Hematopoietic multipotent progenitor cell treated with erythropoietin and hydrocortisone succinate and interleukin-3 and kit ligand, for 4 days (in vitro differentiated cells): ENCODE measurements around the gene NOC4L.
"Not testable (repeated sequence)": the region's sequence is repeated elsewhere in the genome, so short reads cannot be mapped to it uniquely, and the experiment has no call there.

ENCODE experiments used
- DNase-seq: peaks from one replicate; pipeline ENCODE4 v3.0.0-alpha.2; 2015

Gene NOC4L

DNA sequence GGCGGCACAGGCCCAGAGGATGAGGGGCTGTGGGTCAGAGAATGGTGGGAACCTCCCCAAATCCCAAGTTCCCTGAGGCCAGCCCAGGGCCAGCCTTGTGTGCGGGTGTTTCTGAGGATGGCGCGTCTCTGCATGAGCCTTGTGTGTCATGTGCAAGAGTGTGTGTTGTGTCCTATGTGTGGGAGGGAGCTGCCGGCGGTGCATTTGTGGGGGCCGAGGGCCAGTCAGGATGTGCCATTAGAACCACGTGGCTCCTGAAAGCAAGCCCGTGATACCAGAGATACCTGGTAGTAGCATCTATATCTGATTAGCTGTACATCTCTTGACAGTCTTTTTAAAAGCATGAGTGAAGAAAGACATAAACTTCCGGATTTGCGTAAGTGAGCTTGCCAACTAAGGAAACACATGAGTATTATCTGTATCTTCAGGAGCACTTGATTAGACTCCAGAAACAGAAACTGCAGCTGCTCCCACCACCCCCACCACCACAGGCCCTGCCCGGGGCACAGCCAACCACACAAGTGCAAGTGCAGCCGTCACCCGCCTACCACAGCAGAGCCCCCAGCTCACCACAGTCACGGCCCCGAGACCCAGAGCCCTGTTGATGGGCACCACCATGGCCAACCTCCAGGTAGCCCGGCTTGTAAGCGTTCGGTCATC lies 19.4 kb upstream of the NOC4L start:
- peak; percentile 81 for DNase-seq

DNA sequence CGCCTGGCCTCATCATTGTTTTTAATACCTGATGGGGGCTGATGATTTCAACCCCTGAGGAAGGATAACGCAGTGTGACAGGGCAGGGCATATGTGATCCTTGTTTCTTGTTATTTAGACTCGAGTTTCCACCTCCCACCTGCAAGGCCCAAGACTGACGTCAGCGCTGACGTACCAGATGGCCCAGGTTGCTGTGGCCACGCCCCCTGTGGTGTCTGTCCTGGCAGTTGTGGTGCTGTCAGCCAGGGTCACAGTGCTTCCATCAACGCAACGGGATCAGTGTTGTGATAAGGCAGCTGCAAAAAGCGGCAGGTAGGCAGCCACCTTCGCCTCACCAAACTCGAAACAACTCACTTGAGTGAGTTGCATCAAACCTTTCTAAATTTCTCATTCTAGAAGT lies 18.5 kb upstream of the NOC4L start:
- no peak for DNase-seq

DNA sequence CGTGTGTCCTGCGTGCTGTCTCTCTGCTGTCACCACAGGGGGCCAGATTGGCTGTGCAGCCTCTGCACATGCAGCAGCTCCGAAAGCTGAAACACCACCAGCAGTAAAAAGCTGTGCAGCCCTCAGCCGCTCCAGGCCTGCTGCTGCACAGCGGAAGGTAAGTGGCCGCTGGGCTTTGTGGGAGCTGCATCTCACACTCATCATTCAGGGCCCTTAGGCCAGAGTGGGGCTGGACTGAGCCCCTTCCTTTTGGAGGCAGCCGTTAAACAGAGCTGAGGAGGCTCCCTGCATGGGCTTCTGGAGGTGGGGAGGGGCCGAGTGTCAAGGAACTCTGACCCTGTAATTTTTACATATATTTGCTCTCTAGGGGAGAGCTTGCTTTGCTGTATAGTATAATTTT lies 17.2 kb upstream of the NOC4L start:
- no peak for DNase-seq

DNA sequence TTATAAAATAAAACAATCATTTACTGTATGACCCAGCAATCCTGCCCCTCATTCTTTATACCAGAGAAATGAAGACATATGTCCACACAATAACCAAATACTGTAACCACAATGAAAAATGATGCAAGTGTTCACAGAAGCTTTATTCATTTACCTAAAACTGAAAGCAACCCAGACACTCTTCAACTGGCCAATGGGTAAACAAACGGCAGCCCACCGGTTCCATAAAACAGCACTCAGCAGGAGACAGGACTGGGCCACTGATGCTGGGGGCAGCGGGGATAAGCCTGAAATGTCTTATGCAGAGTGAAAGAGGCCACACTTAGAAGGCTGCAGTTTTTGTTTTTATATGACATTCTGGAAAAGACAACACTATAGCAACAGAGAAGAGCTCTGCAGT lies 15.2 kb upstream of the NOC4L start:
- no peak for DNase-seq

DNA sequence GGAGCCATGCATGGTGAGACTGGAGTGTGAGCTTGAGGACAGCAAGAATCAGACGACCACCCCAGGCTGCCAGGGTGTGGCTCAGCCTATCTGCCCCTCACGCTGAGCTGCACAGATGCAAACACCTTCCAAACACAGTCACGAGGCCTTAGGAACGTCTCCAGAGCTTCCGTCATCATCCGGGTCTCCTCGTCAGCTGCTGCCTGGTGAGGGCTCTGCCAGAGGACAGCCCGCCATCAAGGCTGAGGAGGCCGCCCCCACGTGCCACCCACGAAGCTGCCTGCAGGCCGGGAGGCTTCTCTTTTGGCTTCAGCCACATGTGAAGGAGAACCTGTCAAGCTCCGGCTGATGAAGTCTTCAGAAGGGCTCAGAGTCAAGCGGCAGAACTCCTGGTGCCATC lies 13.6 kb upstream of the NOC4L start:
- no peak for DNase-seq

DNA sequence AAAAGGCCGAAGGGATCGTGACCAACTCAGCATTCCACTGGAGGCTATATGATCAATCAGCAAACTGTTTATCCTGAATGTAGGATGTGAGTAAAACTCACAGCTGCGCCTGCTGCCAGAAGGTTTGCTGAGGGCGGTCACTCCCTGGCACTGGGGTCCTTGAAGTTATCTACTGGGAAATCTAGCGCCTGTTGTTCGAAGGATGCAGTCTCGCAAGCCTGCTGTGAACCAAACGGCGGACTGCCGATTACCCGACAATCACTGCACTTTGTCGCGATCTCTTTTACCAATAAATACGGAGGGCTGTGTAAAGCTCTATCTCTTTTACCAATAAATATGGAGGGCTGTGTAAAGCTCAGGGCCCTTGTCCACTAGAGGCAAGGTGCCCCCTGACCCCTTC lies 13.0 kb upstream of the NOC4L start:
- no peak for DNase-seq

DNA sequence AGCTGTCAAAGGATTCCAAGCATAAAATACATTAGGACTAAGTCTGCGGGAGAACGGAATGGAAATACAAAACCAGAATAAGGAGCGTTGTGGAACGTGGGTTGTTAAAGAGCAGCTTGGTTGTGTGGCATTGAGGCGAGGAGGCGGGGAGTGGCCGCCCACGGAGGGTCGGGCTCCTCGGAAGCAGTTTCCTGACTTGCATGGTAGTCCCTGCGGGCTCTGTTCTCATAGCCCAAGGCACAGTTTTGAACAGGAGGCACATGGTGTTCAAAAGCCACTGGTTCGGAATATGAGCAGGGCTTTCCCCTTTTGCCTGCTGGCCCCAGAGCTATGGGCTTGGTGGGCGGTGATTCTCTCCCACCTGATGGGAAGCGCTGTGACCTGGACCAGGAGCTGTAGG lies 12.3 kb upstream of the NOC4L start:
- DNase-seq, result no peak

DNA sequence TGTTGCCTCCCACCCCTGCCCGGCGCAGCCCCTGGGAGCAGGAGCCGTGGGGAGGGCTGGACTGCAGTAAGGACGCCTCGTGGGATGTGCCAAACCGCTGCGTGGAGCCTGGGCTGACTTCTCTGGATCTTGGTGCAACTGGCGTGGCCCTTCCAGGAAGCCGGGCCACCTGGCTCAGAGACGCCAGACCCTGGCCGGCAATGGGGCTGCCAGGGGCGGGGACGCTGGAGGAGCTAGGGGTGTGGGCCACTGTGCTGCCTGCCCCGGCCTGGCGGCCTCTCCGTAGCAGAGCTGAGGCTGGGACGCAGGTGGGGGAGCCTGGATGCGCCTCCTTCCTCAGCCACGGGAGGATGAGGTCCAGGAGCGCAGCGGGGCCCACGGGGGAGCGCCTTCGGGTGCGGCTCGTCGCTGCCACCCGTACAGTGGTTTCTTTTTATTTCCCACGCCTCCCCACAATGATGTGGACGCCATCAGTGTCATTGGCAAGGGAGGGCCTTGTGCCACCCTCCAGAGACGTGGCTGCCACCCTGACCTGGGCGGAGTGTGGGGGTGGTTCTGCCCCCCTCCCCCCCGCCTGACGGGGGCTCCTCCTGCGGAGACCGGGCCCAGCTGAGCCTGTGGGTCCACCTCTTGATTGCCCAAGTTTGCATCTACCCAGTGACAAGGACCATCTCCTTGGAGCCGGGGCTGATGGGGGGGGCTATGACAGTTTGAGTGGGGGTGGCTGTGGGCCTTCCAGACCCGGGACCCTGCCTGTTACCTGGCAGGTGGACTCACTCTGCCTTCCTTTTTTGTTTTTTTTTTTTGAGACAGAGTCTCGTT lies 11.4 kb upstream of the NOC4L start:
- DNase-seq, result no peak

DNA sequence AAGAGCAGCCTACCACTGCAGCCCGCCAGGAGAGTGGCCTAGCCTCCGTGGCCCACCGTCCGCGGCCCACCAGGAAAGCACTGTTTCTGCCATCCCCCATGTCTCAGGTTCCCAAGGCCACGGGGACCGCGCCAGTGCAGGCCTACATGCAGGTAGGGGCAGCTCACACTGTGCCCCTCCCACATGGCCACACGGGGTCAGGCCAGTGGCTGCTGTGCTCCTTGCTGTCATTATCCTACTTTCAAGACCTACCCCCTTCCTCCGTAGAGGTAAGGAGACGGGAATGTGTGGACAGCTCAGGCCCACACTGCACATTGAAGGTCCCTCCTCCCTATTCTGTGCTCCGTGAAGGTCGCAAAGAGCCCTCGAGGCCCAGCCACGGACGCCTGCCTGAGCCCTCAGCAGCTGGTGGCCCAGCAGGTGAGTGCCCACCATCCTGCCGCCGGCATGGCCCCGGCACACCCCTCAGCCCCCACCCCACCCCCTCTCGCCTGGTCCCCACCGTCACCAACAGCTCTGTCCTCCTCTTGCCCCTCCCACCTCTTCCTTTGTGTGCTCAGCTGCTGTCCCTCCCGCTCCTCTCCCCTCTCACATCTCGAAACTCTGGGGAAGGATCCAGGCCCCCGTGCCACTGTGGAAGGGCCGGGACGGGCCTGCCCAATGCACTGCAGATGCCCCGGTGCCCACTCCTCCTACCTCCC lies 10.2 kb upstream of the NOC4L start:
- DNase-seq, result no peak

DNA sequence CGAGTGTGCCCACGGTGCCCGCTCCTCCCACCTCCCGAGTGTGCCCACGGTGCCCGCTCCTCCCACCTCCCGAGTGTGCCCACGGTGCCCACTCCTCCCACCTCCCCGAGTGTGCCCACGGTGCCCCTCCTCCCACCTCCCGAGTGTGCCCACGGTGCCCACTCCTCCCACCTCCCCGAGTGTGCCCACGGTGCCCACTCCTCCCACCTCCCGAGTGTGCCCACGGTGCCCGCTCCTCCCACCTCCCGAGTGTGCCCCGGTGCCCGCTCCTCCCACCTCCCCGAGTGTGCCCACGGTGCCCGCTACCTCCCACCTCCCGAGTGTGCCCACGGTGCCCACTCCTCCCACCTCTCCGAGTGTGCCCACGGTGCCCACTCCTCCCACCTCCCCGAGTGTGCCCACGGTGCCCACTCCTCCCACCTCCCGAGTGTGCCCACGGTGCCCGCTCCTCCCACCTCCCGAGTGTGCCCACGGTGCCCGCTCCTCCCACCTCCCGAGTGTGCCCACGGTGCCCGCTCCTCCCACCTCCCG lies 9.5 kb upstream of the NOC4L start:
- DNase-seq, result not testable (repeated sequence)

DNA sequence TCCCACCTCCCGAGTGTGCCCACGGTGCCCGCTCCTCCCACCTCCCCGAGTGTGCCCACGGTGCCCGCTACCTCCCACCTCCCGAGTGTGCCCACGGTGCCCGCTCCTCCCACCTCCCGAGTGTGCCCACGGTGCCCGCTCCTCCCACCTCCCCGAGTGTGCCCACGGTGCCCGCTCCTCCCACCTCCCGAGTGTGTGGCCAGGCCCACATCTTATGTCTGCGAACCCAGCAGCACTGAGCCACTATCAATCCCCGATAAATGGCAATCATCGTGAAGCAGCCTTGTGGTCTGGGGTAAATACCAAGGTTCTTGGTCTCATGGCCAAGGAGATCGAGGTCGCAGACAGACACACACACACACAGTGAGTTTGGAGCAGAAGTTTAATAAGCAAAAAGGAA lies 8.0 kb upstream of the NOC4L start:
- not testable (repeated sequence) for DNase-seq

DNA sequence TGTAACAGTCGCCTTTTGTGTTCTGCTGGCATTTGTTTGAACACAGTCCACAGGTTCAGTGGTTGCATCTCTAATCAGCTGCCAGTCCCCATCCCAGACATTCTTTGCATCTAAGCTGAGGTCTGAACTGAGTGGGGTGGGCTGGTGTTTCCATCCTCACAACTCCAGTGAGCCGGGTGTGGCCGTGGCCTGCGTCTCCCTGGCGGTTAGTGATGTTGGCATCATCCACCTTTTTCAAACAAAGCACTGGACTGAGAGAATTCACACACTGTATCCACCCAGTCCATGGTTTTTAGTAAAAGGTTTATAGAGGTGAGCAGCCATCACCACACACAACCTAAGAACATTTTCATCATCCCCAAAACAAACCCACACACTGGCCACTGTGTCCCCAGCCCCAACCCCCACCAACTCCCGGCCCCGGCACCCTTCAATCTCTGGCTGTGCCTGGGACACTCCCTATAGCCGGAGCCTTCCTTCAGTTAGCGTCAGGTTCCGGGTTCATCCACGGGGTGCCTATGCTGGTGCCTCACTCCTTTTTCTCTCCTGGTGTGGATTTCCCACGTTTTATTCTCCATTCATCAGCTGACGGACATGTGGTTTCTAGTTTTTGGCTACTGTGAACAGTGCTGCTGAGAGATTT lies 6.7 kb upstream of the NOC4L start:
- DNase-seq, result no peak

DNA sequence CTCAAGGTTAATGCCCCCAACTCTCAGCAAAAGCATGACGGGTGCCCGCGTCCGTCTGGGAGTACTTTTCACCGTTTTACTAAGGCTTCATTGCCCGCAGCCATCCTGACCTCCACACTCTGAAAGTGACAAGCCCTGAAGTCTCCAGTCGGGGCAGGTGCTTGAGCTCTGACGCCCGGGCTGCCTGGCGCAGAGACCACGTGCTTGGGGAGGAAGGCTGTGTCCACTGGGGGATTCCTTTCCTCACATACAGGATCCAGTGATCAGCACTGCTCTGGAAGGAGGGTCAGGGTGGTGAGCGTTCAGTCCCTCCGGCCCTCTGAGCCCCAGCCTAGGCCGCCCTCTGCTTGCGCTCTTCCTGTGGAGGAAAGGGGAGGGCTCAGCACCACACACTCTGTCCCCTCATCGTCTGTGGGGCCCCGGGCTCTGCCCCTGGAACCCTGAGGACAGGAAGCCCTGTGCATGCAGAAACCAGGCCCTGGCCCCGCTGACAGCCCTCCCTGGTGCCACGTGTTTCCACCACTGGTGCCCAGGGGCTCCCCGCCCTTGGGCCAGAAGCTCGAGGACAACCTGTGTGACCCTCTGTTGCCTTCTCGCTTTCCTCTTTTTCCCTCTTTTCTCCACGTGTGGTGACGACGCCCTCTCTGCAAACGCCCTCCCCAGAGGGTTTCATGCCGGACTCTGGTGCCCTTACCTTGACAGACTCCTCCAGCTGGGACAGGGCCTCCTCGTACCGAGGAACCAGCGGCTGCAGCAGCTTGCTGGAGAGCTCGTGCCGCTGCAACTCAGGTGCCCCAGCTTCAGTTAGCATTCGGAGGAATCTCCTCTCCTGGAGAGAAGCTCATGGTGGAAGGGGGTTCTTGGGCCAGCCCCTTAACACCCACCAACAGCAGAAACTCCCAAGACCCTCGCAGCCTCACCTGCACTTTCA lies 5.1 kb upstream of the NOC4L start:
- no peak for DNase-seq

DNA sequence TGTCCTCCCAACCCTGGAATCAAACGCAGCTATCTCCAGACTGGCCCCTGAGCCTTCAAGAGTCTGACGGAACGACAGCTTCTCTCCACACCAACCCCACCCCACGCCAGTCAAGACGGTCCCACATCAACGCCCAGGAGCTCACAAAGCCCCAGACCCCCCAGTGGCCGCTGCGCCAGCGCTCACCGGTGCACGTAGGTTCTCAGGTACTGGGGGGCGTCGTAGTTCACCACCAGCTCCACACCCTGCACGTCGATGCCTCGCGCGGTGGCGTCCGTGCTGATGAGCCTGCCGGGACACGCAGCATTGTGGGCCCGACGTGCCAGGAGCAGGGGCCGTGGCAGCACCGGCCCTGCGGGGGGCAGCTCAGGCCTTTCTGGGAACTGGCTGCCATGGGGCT lies 4.3 kb upstream of the NOC4L start:
- DNase-seq, result no peak

DNA sequence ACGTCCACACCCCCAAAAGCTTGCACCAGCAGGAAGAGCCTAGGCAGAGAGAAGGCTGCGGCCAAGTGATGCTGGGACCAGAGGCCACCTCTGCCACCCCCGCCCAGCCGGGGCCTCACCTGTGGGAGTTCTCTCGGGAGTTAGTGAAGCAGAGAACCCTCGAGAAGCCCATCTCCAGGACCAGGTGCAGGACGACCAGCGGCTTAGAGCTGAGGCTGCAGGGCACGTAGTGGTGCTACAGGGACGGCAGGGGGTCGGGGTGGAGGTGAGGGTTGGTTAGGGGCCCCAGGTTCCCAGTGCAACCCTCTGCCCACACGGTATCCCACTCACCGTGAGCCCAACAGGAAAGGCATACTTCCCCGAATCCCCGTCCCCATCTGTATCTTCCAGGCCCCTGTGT lies 3.8 kb upstream of the NOC4L start:
- DNase-seq, result no peak

DNA sequence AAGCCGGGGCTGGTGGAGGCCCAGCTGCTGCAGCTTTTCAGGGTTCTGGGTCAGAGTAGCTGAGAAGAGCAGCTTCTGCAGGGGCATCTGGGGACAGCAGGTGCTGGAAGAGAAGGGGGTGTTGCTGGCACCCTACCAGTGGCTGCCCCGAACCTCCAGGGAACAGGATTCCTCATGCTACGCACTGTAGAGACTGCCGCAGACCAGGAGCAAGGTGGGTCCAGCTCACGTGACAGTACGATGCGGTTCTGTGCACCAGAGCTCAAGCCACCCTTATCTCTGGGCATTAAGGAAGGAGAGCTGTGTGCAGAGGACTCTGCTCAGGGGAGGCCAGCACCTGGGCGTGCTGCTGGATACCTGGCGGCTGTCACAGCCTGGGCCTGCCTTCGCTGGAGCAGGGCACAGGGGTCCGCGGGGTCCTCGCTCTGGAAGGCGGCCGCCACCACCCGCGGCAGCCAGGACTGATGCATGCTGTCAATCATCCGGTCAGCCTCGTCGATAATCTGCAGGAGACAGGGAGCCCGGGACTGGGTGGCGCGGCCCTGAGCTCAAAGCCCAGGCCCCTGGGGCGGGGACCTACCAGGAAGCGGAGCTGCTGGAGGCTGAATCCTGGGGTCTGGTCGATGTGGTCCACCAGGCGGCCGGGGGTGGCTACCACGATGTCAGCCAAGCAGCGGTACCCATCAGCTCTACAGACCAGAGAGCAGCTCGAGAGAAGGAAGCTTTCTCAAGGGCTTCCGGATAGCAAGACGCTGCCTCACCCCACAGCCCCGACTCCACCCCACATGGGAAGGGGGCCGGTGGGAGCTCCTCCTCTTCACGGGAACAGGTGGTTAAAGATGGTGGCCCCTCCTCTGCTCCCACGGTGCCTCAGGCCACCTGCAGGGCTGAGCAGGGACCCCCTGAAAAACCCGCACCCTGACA lies 3.1 kb upstream of the NOC4L start:
- no peak for DNase-seq

DNA sequence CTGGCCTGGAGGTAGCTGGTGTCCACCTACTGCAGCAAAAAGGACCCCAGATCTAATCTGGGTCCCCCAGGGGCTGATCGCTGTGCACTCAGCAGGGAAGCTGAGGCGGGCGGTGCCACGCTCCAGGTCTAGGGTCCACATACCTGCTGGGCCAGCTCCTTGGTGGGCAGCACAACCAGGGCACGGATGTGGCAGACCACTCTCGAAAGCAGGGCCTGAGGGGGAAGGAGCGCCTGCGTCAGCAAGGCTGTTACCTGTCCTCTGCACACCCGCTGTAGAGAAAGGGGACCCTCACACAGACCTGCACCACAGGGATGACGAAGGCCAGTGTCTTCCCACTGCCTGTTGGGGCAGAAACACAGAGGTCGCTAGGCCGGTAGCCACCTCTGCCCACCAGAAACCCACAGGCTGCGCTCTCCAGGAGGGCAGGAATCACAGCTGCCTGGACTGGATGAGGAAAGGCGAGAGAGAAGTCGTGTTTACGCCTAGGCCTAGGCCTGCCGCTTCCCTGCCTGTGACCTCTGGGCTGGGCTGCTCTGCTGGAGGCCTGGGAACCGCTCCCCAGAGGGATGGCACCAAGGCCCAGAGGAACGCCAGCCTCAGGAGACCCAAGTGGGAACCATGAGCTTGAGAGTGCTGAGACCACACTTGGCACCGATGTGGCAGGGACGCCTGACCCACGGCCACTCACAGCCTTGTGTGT lies 2.1 kb upstream of the NOC4L start:
- DNase-seq, result no peak

DNA sequence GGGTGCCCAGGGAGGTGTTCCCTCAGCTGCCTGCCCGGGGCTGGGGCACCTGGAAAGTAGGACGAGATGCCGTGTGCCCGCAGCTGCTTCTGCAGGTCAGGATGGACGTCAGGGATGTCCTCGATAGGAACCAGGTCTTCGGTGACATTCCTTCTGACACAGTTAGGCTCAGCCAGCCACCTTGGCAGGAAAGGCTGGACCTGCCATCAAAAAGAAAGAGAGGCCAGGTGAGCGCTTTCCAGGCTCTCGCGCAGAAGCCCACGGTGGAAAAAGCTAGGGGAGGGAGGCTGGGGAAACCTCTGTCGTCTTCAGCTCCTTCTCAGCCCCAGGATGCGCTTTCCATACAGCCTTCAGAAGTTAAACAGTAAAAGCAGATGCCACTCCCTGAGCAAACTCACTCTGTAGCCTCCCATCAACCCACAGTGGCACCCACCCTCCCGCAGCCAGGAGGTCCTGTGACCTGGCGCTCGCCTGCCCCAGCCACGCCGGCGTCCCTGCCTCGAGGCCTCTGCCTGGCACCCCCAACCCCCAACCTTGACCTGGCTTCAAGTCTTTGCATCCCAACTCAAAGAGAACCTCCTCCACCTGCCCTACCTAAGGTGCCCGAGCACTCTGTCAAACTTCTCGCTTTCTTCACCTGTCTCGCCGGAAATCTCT lies 1.4 kb upstream of the NOC4L start:
- no peak for DNase-seq

DNA sequence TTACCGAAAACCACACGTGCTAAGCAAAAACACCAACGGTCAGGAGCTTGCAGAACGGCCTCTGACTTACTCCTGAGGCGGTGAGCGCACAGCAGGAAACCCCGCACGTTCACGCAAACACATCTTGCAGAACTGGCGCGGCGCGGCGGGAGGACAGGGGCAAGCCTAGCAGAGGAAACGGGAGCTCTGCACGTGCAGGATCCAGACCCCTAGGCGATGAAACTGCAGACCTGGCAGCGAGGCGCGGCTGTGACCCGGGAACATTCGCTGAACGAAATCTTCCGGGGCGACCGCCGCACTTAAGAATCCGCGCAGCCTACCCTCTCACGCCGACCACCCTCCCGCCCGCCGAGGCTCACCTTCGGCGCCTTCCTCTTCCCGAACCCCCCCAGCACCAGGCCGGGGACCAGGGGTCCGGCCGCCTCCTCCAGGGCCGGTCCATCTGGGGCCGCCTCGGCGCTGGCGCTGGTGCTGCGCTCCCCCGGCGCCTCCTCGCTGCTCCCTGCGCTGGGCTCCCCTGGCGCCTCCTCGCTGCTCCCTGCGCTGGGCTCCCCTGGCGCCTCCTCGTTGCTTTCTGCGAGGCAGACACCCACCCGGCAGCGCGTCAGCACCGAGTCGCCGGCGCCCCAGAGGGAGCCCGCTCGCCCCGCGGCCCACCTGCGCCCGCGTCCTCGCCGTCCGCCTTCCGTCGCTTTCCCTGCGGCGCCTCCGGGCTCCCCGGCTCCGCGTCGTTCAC lies 753 bp upstream of the NOC4L start:
- peak; percentile 55 for DNase-seq
